K562 treated with DMSO at 1 percent for 48 hours (cell line): Measurements from ENCODE around the gene HOXB8. TPM values are rescaled to one million over a fixed set of nuclear protein-coding genes. Genes with fewer than 3 reads are reported as not detected.

ENCODE experiments used
- total RNA-seq: library from RNA; unstranded; fragments of 300-600 nt; gene quantifications from 2 replicates; pipeline ENCODE4 v1.2.3, GENCODE V29; 2022; ENCODE audit warnings: low replicate concordance; ENCODE audit errors: extremely low read depth

Gene HOXB8
- total RNA-seq: not detected in 2 replicates

DNA sequence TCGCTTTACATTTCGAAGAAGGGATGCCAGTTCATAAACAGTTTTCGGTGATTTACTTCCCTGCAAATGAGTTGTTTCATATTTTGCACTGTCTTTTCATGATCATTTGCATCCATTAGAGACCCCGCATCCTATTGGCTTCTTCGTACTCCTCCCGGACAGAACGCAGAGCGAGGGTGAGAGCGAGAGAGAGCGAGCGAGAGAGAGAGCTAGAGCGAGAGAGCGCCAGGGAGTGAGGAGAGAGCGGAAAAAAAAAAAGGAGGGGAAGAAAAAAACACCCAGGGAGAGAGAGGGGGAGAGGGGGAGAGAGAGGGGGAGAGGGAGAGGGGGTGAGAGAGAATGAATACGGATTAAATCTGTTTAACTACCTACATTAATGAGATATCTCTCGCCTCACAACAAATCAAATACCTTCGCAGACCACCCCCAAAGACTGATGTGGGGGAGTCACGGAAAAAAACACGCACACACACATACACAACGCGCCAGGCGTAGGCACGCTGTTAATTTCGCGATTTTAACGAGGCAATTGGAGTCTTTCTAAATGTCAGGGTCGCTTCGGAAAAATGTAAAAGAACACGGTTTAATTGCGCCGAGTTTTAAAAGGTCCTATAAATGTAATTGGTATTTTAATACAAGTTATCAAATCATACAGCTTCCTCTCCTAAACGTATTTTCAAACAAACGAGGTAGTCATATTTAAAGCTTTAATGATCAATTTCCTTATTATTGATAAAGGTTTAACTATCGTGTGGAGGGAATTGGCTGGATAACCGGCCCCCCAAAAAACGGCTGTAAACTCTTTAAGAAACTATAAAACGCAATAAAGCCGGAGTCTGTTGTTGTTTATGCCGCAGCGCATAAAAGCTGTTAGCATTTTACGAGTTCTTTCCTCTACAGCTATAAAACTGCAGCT is at the start of gene HOXB8:
HOXB8 (minus strand) TSS at position 246 of the 916 bp plus-strand sequence. CDS start 588 bp downstream, outside the sequence.

DNA sequence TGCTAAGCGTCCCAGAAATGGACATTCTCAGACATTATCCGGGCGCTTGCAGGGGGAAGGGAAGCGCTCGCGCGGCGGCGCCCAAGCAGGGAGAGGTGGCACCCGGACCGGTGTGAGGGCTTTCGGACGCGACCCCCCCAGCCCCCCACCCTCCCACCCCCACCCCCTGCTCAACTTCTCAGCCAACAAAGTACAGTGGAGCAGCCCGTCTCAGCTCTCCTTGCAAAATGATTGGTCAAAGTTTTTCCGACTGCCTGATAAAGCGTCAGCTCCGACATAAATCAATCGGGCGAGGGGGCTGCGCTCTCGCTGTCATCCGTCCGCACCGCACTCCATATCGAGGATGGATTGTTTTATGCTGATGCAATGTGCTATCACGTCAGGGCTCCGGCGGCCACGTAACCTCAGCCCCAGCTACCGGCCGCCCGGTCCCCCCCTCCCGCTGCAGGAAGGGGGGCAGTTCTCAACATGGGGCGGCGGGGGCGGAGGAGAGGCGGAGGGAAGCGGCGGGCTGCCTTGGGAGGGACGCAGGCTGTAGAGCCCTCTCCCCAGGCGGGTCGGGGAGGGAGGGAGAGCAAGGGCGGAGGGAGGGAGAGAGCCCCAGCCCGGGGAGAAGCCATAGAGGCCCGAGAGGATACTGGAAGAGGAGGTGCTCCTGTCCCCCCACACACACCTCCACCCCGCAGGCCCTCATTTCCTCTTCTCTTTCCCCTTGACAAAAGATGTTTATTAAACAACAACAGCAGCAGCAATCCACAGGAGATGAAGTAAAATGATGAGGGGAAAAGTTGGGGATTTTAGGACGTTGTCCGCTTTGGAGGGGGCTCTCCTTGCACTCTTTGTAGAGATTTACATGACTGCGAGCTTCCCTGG is 11.4 kb upstream of the HOXB8 start, which contains the start of gene HOXB9:
HOXB9 (minus strand) TSS at position 114 of the 873 bp plus-strand sequence; CDS start at position 25, 89 bp downstream.

DNA sequence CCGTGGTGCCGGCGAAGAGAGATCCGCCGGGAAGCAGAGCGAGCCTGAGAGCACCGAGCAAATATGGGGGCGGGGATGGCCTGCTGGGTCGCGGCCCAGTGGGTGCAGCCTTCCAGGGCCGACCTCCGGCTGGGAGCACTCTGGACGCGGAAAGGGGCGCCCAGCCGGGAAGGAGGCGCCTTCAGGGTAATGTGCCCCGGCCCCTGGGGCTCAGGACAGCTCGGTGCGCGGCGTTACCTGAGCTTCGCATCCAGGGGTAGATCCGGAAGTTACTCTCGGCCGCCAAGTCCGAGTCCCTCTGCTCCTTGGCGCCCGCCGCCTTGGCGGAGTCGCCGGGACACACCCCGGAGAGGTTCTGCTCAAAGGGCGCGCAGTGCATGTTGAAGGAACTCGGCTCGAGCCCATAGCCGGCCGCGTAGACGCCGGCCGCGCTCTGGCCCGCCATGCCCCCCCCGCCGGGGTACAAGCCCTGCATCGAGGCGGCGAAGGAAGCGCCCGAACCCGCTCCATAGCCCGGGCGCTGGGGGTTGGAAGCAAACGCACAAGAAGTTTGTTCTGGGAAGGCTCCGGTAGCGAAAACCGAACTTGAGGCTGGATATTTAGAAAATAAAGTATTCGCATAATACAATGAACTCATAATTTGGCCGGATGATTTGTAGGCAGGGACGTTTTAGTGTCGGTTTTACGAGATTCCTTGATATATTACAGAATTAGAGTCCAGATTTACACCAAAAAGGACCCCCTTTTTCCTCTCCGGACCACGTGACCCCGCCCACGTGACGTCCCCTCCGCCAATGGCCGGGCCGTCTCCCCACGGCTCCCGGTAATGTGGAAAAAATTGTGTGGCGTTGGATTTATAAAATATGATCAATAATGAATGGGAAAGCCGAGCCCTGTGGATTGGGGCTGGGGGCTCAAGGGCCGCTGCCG is 4.5 kb downstream of the HOXB8 start, which contains the start of gene HOXB7:
HOXB7 (minus strand) TSS at position 736 of the 930 bp plus-strand sequence; CDS start at position 637, 99 bp downstream.

DNA sequence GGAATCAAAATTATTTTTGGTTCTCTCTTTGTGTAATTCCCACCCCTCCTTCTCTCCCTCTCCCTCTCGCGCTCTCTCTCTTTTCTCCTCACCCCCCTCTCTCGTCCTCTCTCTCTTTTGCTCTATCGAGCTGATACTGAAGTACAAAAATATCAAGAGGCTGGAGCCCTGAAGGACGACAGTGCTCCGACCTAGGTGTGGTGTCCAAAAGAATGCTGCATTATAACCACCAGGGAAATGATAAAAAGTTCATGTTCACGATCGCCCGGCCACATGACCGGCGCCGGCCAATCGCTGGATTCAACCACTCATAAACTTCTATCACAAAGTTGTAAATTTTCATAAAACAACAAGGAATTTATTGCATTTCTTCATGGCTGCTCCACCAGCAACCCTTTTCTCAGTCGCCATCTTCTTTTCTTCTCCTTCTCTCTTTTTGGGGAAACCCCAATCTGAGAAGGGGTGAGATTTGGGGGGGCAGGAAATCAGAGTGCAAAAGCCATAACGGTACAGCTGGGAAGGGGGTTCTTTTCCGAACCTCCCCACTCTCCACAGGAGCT is 10.2 kb downstream of the HOXB8 start, which contains the start of gene HOXB6:
HOXB6 (minus strand) TSS at position 217 of the 560 bp plus-strand sequence. CDS start 6,836 bp downstream, outside the sequence.

DNA sequence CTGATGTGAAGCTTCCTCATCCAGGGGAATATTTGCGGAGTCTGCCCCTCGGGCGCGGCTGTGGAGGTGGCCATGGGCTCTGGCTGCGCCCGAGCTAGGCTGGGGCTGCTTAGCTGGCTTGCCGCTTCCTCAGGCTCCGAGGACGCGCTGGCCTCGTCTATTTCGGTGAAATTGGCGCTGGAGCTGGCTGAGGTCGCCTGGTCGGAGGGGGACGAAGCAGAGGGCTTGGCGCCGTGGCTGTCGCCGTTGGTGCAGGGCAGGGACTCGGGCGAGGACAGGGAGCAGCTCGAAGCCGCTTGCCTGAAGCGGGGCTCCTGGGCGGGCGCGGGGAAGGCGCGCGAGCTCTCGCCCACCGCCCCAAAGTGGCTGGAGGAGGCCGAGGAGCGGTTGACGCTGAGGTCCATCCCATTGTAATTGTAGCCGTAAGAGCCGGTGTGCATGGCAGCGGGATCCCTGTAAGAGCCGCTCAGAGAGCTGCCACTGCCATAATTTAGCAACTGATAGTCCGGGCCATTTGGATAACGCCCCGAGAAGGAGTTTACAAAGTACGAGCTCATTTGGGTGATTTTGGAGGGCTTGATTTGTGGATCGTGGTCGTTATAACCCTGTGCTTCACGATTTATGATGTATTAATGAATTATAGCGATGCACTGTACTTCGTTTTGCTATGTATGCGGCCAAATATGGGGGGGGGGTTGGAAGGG is 21.8 kb downstream of the HOXB8 start, which contains the start of gene HOXB5:
HOXB5 (minus strand) TSS at position 654 of the 704 bp plus-strand sequence; CDS start at position 557, 97 bp downstream.

DNA sequence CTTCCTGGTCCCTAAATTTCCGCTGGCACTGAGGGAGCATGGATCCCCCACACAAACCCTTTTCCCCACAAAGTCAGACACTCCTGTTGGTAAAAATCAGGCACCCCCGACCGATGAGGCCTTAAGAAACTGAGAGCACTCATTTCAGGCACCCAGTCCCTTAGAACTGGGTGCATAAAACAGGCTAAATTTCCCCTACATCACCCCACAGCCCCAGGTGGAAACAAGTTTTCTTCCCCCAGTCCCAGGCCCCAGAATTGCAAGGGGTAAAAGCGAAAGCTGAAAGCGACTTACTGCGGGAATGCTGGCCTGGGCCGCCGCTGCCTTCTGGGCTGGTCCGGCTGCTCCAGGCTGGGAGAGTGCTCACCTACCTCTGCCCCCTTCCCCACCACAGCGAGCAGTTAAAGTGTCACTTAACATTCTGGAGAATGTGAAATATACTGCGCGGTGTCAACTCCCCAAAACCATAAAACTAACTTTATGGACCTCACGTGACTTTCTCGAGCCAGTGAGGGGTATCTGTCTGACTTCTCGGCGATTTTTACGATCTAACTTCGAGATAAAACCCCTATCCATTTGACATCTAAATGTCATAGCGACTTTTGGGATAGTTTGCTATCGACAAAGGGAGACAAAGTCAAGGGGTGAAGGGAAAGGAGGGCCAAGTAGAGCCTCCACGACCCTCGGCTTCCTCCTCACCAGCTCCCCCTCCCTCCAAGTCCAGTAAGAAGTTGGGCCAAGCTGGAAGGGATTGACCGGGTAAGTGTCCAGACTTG is 25.1 kb downstream of the HOXB8 start, which contains the start of gene HOXB3:
HOXB3 (minus strand) TSS at position 411 of the 776 bp plus-strand sequence. CDS start 37,767 bp downstream, outside the sequence.

DNA sequence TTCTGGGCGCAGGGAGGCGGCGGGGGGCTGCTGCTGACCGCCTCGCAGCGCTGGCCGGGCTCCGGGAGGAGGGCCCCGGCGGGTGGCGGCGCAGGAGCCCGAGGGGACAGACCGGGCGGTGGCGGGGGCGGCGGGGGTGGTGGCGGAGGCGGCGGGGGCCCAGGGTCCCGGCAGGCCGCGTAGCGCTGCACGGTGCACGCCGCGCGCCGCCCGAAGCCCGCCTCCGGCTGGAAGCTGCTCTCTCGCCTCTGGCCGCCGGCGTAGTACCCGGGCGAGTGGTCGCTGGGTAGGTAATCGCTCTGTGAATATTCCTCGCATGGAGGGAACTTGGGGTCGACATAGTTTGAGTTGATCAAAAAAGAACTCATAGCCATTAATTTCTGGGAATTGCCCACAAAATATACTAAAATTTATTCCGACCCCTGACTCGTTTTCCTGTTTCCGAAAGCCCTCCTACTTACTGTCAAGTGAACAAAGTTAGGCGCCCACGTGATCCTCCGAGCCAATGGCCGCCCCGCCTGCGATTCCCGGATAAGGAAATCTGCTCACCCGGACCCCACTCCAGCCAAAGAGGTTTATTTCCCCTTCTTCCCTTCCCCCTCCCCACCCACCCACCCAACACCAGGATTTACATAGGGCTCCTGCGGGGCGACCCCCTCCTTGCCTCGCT is 37.0 kb downstream of the HOXB8 start, which contains the start of gene HOXB4:
HOXB4 (minus strand) TSS at position 405 of the 670 bp plus-strand sequence; CDS start at position 374, 31 bp downstream.

Other genes starting within 250 kb of the HOXB8 start
- not detected in 2 replicates for gene SKAP1, start 185.1 kb downstream of the HOXB8 start, total RNA-seq
- gene HOXB1, start 84.3 kb downstream of the HOXB8 start, total RNA-seq: not detected in 2 replicates
- gene HOXB2, start 70.2 kb downstream of the HOXB8 start, total RNA-seq: not detected in 2 replicates
- not detected in 2 replicates for gene HOXB4, start 36.9 kb downstream of the HOXB8 start, total RNA-seq
- gene HOXB3, start 25.1 kb downstream of the HOXB8 start, total RNA-seq: not detected in 2 replicates
- not detected in 2 replicates for gene HOXB5, start 21.5 kb downstream of the HOXB8 start, total RNA-seq
- not detected in 2 replicates for gene HOXB6, start 10.3 kb downstream of the HOXB8 start, total RNA-seq
- gene HOXB7, start 4.3 kb downstream of the HOXB8 start, total RNA-seq: not detected in 2 replicates
- gene HOXB9, start 11.1 kb upstream of the HOXB8 start, total RNA-seq: not detected in 2 replicates
- not detected in 2 replicates for gene PRAC1, start 107.2 kb upstream of the HOXB8 start, total RNA-seq
- not detected in 2 replicates for gene PRAC2, start 107.9 kb upstream of the HOXB8 start, total RNA-seq
- gene HOXB13, start 113.5 kb upstream of the HOXB8 start, total RNA-seq: not detected in 2 replicates
- gene TTLL6, start 201.9 kb upstream of the HOXB8 start, total RNA-seq: not detected in 2 replicates
- not detected in 2 replicates for gene CALCOCO2, start 215.7 kb upstream of the HOXB8 start, total RNA-seq